Activated CD4-positive, alpha-beta T cell treated with anti-CD3 and anti-CD28 coated beads for 1 hour (primary cell): Measurements from ENCODE around the gene DCTN5.
"Not testable (repeated sequence)": the region's sequence is repeated elsewhere in the genome, so short reads cannot be mapped to it uniquely, and the experiment has no call there.

Source experiments
- DNase-seq: peaks from one replicate; pipeline ENCODE4 v3.0.0-alpha.2; 2020

DCTN5 gene

GRCh38 chr16:23640931-23641765 lies at the start of gene DCTN5, which contains the start of gene PALB2:
TSS of gene DCTN5 (plus strand) at chr16:23641466. CDS start at chr16:23641543, 77 bp downstream.
TSS of gene PALB2 (minus strand) at chr16:23641310. CDS start at chr16:23641157, 153 bp downstream.
- peak; percentile 74 for DNase-seq

- no peak for DNase-seq
Observed at GRCh38 chr16:23594186-23594585, 47.1 kb upstream of the DCTN5 start.

GRCh38 chr16:23595246-23595950 lies 45.9 kb upstream of the DCTN5 start:
- DNase-seq = no peak

- peak; percentile 83 for DNase-seq
Observed at GRCh38 chr16:23595951-23596720, 45.1 kb upstream of the DCTN5 start, which contains the start of gene NDUFAB1. TSS of gene NDUFAB1 (minus strand) at chr16:23596316. CDS start at chr16:23596290, 26 bp downstream.

- DNase-seq = no peak
Observed at GRCh38 chr16:23597003-23597756, 44.1 kb upstream of the DCTN5 start.

GRCh38 chr16:23607726-23608125 lies 33.5 kb upstream of the DCTN5 start:
- no peak for DNase-seq

GRCh38 chr16:23608194-23608593 lies 33.1 kb upstream of the DCTN5 start:
- no peak for DNase-seq

GRCh38 chr16:23609929-23610328 lies 31.3 kb upstream of the DCTN5 start:
- DNase-seq = no peak

- DNase-seq = not testable (repeated sequence)
Observed at GRCh38 chr16:23610905-23611304, 30.4 kb upstream of the DCTN5 start.

- DNase-seq = no peak
Observed at GRCh38 chr16:23611936-23612335, 29.3 kb upstream of the DCTN5 start.

GRCh38 chr16:23615805-23616204 lies 25.5 kb upstream of the DCTN5 start:
- DNase-seq = no peak

GRCh38 chr16:23624092-23624491 lies 17.2 kb upstream of the DCTN5 start:
- DNase-seq = no peak

GRCh38 chr16:23629516-23629915 lies 11.8 kb upstream of the DCTN5 start:
- DNase-seq = no peak

GRCh38 chr16:23631874-23632273 lies 9.4 kb upstream of the DCTN5 start:
- DNase-seq = not testable (repeated sequence)

GRCh38 chr16:23634461-23635036 lies 6.7 kb upstream of the DCTN5 start:
- no peak for DNase-seq

- DNase-seq = no peak
Observed at GRCh38 chr16:23635958-23636357, 5.3 kb upstream of the DCTN5 start.

GRCh38 chr16:23640615-23640930 lies 693 bp upstream of the DCTN5 start:
- no peak for DNase-seq

GRCh38 chr16:23642246-23642774 lies 1.0 kb downstream of the DCTN5 start:
- no peak for DNase-seq

GRCh38 chr16:23650674-23651416 lies 9.6 kb downstream of the DCTN5 start:
- DNase-seq = no peak

GRCh38 chr16:23651943-23652468 lies 10.7 kb downstream of the DCTN5 start:
- no peak for DNase-seq

GRCh38 chr16:23663918-23664317 lies 22.7 kb downstream of the DCTN5 start:
- DNase-seq = no peak
